SK-N-SH treated with all-trans-retinoic acid at 6 μM for 48 hours (cell line): ENCODE results near the gene SOHLH2.

Source experiments
- ATAC-seq: fragments of 200-7000 bp; cut with Tn5 transposase; 3 replicates; pipeline ENCODE4 v1.9.1; 2020; ENCODE audit warnings: mild to moderate bottlenecking, moderate library complexity
- ARNTL ChIP-seq: fragments of 450-650 bp; formaldehyde crosslinking; IDR thresholded peaks from 2 replicates; pipeline ENCODE4 v1.5.0; 2020; ENCODE audit warnings: low read depth, mild to moderate bottlenecking, moderate library complexity, borderline replicate concordance
- BACH2 ChIP-seq: fragments of 250-450 bp; sonication (Bioruptor Pico); IDR thresholded peaks from 2 replicates; pipeline ENCODE4 v1.9.0; 2021; ENCODE audit warnings: mild to moderate bottlenecking, borderline replicate concordance
- CSDC2 ChIP-seq: fragments of 250-450 bp; sonication (Bioruptor Pico); IDR thresholded peaks from 2 replicates; pipeline ENCODE4 v1.5.0; 2020; ENCODE audit warnings: mild to moderate bottlenecking, moderate library complexity
- CSRNP3 ChIP-seq: fragments of 250-450 bp; sonication (Bioruptor Pico); IDR thresholded peaks from 2 replicates; pipeline ENCODE4 v1.5.1; 2021; ENCODE audit warnings: mild to moderate bottlenecking, moderate library complexity
- ESRRG ChIP-seq: fragments of 250-450 bp; sonication (Bioruptor Pico); IDR thresholded peaks from 2 replicates; pipeline ENCODE4 v1.6.1; 2021; ENCODE audit warnings: mild to moderate bottlenecking
- GLIS3 ChIP-seq: fragments of 250-450 bp; sonication (Bioruptor Pico); IDR thresholded peaks from 2 replicates; pipeline ENCODE4 v1.5.0; 2020; ENCODE audit warnings: mild to moderate bottlenecking, moderate library complexity
- ISL1 ChIP-seq: fragments of 250-450 bp; sonication (Bioruptor Pico); IDR thresholded peaks from 2 replicates; pipeline ENCODE4 v2.1.2; 2022; ENCODE audit warnings: mild to moderate bottlenecking, moderate library complexity
- OSR1 ChIP-seq: fragments of 250-450 bp; sonication (Bioruptor Pico); IDR thresholded peaks from 2 replicates; pipeline ENCODE4 v1.8.0; 2022; ENCODE audit warnings: moderate library complexity, mild to moderate bottlenecking, inconsistent platforms
- PATZ1 ChIP-seq: fragments of 250-450 bp; sonication (Bioruptor Pico); IDR thresholded peaks from 2 replicates; pipeline ENCODE4 v1.8.0; 2020; ENCODE audit warnings: mild to moderate bottlenecking, moderate library complexity, borderline replicate concordance
- POU6F1 ChIP-seq: fragments of 250-450 bp; sonication (Bioruptor Pico); IDR thresholded peaks from 2 replicates; pipeline ENCODE4 v1.8.0; 2021; ENCODE audit warnings: low read depth, mild to moderate bottlenecking, moderate library complexity, borderline replicate concordance
- PPARA ChIP-seq: fragments of 250-450 bp; sonication (Bioruptor Pico); IDR thresholded peaks from 2 replicates; pipeline ENCODE4 v1.5.0; 2020; ENCODE audit warnings: mild to moderate bottlenecking, borderline replicate concordance
- RARB ChIP-seq: fragments of 250-450 bp; sonication (Bioruptor Pico); IDR thresholded peaks from 2 replicates; pipeline ENCODE4 v1.8.0; 2021; ENCODE audit warnings: mild to moderate bottlenecking, moderate library complexity
- TCF4 ChIP-seq: fragments of 250-450 bp; sonication (Bioruptor Pico); IDR thresholded peaks from 2 replicates; pipeline ENCODE4 v1.8.0; 2021; ENCODE audit warnings: mild to moderate bottlenecking, moderate library complexity, borderline replicate concordance
- TSHZ2 ChIP-seq: fragments of 250-450 bp; sonication (Bioruptor Pico); IDR thresholded peaks from 2 replicates; pipeline ENCODE4 v1.5.0; 2020; ENCODE audit warnings: mild to moderate bottlenecking, moderate library complexity
- ZC3H10 ChIP-seq: fragments of 250-450 bp; sonication (Bioruptor Pico); IDR thresholded peaks from 2 replicates; pipeline ENCODE4 v1.5.1; 2021; ENCODE audit warnings: mild to moderate bottlenecking, moderate library complexity
- ZFP3 ChIP-seq: fragments of 250-450 bp; sonication (Bioruptor Pico); IDR thresholded peaks from 2 replicates; pipeline ENCODE4 v1.5.0; 2020; ENCODE audit warnings: mild to moderate bottlenecking, moderate library complexity
- ZFP30 ChIP-seq: fragments of 450-650 bp; formaldehyde crosslinking; IDR thresholded peaks from 2 replicates; pipeline ENCODE4 v1.5.0; 2022; ENCODE audit warnings: mild to moderate bottlenecking, moderate library complexity
- ZNF565 ChIP-seq: fragments of 450-650 bp; formaldehyde crosslinking; conservative IDR thresholded peaks from 2 replicates; pipeline ENCODE4 v1.5.0; 2020; ENCODE audit warnings: low read depth, mild to moderate bottlenecking, moderate library complexity
- ZNF70 ChIP-seq: fragments of 450-650 bp; formaldehyde crosslinking; IDR thresholded peaks from 2 replicates; pipeline ENCODE4 v1.5.0; 2020; ENCODE audit warnings: mild to moderate bottlenecking, moderate library complexity
- ZNF8 ChIP-seq: fragments of 450-650 bp; formaldehyde crosslinking; IDR thresholded peaks from 2 replicates; pipeline ENCODE4 v1.5.0; 2020; ENCODE audit warnings: mild to moderate bottlenecking, moderate library complexity

Gene SOHLH2

GRCh38 chr13:36129539-36129938, 84.8 kb downstream of the SOHLH2 start:
- no peak for ATAC-seq
- TF ChIP-seq GLIS3 = no peak
- no peak for TF ChIP-seq ISL1 (CRISPR knock-in tag)
- no peak for TF ChIP-seq ZNF8
- no peak for TF ChIP-seq ARNTL (CRISPR knock-in tag)
- no peak for TF ChIP-seq OSR1 (CRISPR knock-in tag)
- no peak for TF ChIP-seq ZC3H10 (CRISPR knock-in tag)
- no peak for TF ChIP-seq TCF4 (CRISPR knock-in tag)
- TF ChIP-seq BACH2 (CRISPR knock-in tag) = no peak
- no peak for TF ChIP-seq ESRRG (CRISPR knock-in tag)
- TF ChIP-seq POU6F1 (CRISPR knock-in tag) = no peak
- no peak for TF ChIP-seq ZFP30 (CRISPR knock-in tag)
- TF ChIP-seq RARB (CRISPR knock-in tag) = no peak
- no peak for TF ChIP-seq CSRNP3 (CRISPR knock-in tag)

GRCh38 chr13:36126491-36126890, 87.9 kb downstream of the SOHLH2 start:
- no peak for TF ChIP-seq PPARA (CRISPR knock-in tag)
- no peak for TF ChIP-seq POU6F1 (CRISPR knock-in tag)
- TF ChIP-seq PATZ1 (CRISPR knock-in tag) = no peak
- no peak for TF ChIP-seq ZNF70
- TF ChIP-seq ZFP30 (CRISPR knock-in tag) = no peak
- no peak for TF ChIP-seq TSHZ2 (CRISPR knock-in tag)
- TF ChIP-seq ZC3H10 (CRISPR knock-in tag) = no peak
- no peak for TF ChIP-seq OSR1 (CRISPR knock-in tag)
- ATAC-seq = no peak

- ATAC-seq = no peak
- TF ChIP-seq ZFP3 (CRISPR knock-in tag) (no peak), ZNF70 (no peak), CSDC2 (CRISPR knock-in tag) (no peak), BACH2 (CRISPR knock-in tag) (no peak), ZNF8 (no peak), ZNF565 (CRISPR knock-in tag) (no peak)
Observed at GRCh38 chr13:36125841-36126240, 88.5 kb downstream of the SOHLH2 start.
